ENCODE measurements around the gene DYRK2. TPM values are rescaled to one million over a fixed set of nuclear protein-coding genes. Genes with fewer than 3 reads are reported as not detected.

The DYRK2 gene
- total RNA-seq, 1 donor from 2014 or later, result 50.7 TPM

DNA sequence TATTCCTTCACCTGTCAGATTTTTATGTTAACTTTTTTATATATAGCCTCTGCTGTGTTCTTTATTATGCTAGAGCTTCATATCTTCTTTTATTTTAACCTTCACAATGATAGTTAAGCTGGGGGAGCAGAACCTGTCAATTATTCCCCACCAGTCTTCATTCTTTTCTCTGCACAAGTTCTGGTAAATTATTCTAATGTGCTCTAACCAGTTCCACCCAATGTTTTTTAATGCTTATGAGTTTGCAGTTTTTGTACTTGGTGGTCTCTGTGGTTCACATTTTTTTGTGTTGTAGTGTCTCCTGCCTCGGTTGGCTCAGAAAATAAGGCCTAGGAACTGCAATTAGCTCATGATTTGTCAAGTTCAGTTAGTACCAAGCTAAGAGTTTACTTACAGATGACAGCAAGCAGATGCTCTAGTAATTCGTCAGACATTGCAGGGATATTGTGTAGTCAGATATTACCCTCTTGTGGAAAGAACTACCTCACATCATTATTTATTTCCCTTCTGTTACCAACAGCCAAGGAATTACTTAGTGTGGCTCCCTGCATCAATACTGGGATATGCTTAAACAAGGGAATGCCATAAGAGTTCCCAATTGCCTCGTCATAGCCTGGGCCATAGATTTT is 14.5 kb downstream of the DYRK2 start:
- H3K27me3 Mint-ChIP-seq (ENCODE audit: low read depth, unreplicated experiment), result no peaks in the 10 kb centered on the region
- Histone ChIP-seq H3K9me3 (ENCODE audit: insufficient read depth, low read depth, low read length) (no peaks in the 10 kb centered on the region), H3K4me1 (ENCODE audit: insufficient read depth, low read length) (peaks cover 6% of the 10 kb centered on the region), H3K27me3 (ENCODE audit: insufficient read depth, low read length) (no peaks in the 10 kb centered on the region), H3K9ac (ENCODE audit: low read length) (no peak overlapping the region), H3K36me3 (ENCODE audit: insufficient read depth, low read length) (peaks cover 12% of the 10 kb centered on the region), H2AFZ (ENCODE audit: low read depth, low read length) (no peak overlapping the region), H3K4me3 (ENCODE audit: insufficient read depth, low read depth, low read length) (no peak overlapping the region), H3K27ac (ENCODE audit: low read depth, low read length) (peak overlapping the region; percentile 23), H4K20me1 (ENCODE audit: insufficient read depth, low read length) (peaks cover 43% of the 10 kb centered on the region), H3K4me2 (ENCODE audit: low read length) (no peak overlapping the region), H3K79me2 (ENCODE audit: insufficient read depth, low read length) (peaks cover 76% of the 10 kb centered on the region)
- no peak for TF ChIP-seq EZH2 (IDR thresholded peaks at IDR 0.05; ENCODE audit: insufficient read depth, low read length)
- TF ChIP-seq, protein P1, sequence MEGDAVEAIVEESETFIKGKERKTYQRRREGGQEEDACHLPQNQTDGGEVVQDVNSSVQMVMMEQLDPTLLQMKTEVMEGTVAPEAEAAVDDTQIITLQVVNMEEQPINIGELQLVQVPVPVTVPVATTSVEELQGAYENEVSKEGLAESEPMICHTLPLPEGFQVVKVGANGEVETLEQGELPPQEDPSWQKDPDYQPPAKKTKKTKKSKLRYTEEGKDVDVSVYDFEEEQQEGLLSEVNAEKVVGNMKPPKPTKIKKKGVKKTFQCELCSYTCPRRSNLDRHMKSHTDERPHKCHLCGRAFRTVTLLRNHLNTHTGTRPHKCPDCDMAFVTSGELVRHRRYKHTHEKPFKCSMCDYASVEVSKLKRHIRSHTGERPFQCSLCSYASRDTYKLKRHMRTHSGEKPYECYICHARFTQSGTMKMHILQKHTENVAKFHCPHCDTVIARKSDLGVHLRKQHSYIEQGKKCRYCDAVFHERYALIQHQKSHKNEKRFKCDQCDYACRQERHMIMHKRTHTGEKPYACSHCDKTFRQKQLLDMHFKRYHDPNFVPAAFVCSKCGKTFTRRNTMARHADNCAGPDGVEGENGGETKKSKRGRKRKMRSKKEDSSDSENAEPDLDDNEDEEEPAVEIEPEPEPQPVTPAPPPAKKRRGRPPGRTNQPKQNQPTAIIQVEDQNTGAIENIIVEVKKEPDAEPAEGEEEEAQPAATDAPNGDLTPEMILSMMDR (IDR thresholded peaks at IDR 0.05; ENCODE audit: insufficient read depth, low read depth, low read length), result no peak
- peak; percentile 99 for DNase-seq (ENCODE audit: low read depth)
- H3K4me3 Mint-ChIP-seq (ENCODE audit: unreplicated experiment), result no peak overlapping the region
- no peaks in the 10 kb centered on the region for H3K9me3 Mint-ChIP-seq (ENCODE audit: unreplicated experiment)
- H3K36me3 Mint-ChIP-seq (ENCODE audit: low read depth, unreplicated experiment), result peaks cover 7% of the 10 kb centered on the region
- peak; percentile 97 for FAIRE-seq
- peaks cover 39% of the 10 kb centered on the region for H3K4me1 Mint-ChIP-seq (ENCODE audit: low read depth, unreplicated experiment)
- H3K27ac Mint-ChIP-seq (ENCODE audit: unreplicated experiment), result no peak overlapping the region

DNA sequence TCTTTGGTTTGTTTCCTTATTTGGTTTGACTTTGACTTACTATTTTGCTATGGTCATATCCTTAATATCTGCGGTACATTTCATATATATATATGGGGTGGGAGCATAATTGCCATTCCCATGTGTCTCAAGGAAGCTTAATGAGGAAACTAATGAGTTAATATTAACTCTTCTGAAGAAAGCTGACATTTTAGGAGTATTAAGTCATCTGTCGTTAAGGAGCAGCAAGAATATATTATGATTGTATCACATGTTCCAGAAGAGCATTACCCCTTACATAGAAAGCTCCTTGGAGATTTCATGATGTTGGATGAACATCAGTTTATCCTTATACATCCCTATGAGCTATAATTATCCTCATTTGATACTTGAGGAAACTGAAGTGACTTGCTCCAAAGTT is 15.6 kb downstream of the DYRK2 start:
- H3K36me3 Mint-ChIP-seq (ENCODE audit: low read depth, unreplicated experiment), result peaks cover 5% of the 10 kb centered on the region
- no peak for FAIRE-seq
- H3K4me2 ChIP-seq (ENCODE audit: low read length), result no peak overlapping the region
- H3K36me3 ChIP-seq (ENCODE audit: insufficient read depth, low read length), result peaks cover 4% of the 10 kb centered on the region
- no peak overlapping the region for H2AFZ ChIP-seq (ENCODE audit: low read depth, low read length)
- peaks cover 31% of the 10 kb centered on the region for H4K20me1 ChIP-seq (ENCODE audit: insufficient read depth, low read length)
- no peaks in the 10 kb centered on the region for H3K9me3 Mint-ChIP-seq (ENCODE audit: unreplicated experiment)
- peaks cover 6% of the 10 kb centered on the region for H3K4me1 ChIP-seq (ENCODE audit: insufficient read depth, low read length)
- peaks cover 39% of the 10 kb centered on the region for H3K4me1 Mint-ChIP-seq (ENCODE audit: low read depth, unreplicated experiment)
- no peak overlapping the region for H3K4me3 Mint-ChIP-seq (ENCODE audit: unreplicated experiment)
- H3K27me3 Mint-ChIP-seq (ENCODE audit: low read depth, unreplicated experiment), result no peaks in the 10 kb centered on the region
- H3K79me2 ChIP-seq (ENCODE audit: insufficient read depth, low read length), result peaks cover 65% of the 10 kb centered on the region
- no peaks in the 10 kb centered on the region for H3K9me3 ChIP-seq (ENCODE audit: insufficient read depth, low read depth, low read length)
- H3K4me3 ChIP-seq (ENCODE audit: insufficient read depth, low read depth, low read length), result no peak overlapping the region
- no peaks in the 10 kb centered on the region for H3K27me3 ChIP-seq (ENCODE audit: insufficient read depth, low read length)
- H3K9ac ChIP-seq (ENCODE audit: low read length), result no peak overlapping the region
- no peak for DNase-seq (ENCODE audit: low read depth)
- no peak overlapping the region for H3K27ac Mint-ChIP-seq (ENCODE audit: unreplicated experiment)
- TF ChIP-seq EZH2 (IDR thresholded peaks at IDR 0.05; ENCODE audit: insufficient read depth, low read length), result no peak
- TF ChIP-seq, protein P1 (IDR thresholded peaks at IDR 0.05; ENCODE audit: insufficient read depth, low read depth, low read length), result no peak
- H3K27ac ChIP-seq (ENCODE audit: low read depth, low read length), result no peak overlapping the region

DNA sequence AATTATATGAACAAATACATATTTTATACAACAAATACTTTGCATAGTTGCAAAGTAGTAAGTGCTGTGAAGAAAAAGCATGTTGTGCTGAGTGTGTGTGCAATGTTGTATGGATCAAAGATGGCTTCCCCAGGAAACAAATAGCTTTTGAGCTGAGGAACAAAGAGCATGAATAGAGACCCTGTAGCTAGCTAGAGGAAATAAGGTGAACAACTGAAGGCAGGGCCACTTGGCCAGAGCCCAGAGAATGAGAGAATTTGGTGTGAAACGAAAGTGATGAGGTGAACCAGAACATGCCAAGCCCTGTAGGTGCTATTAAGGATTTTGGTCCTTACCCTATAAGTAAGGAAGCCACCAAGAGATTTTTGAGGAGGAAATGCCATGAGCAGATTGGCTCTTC is 17.1 kb downstream of the DYRK2 start:
- H3K27ac Mint-ChIP-seq (ENCODE audit: unreplicated experiment), result peak overlapping the region; percentile 50
- Histone ChIP-seq H3K79me2 (ENCODE audit: insufficient read depth, low read length) (peaks cover 53% of the 10 kb centered on the region), H3K4me3 (ENCODE audit: insufficient read depth, low read depth, low read length) (no peak overlapping the region), H3K9ac (ENCODE audit: low read length) (no peak overlapping the region), H3K27ac (ENCODE audit: low read depth, low read length) (no peak overlapping the region), H3K36me3 (ENCODE audit: insufficient read depth, low read length) (no peaks in the 10 kb centered on the region), H4K20me1 (ENCODE audit: insufficient read depth, low read length) (peaks cover 25% of the 10 kb centered on the region), H3K9me3 (ENCODE audit: insufficient read depth, low read depth, low read length) (no peaks in the 10 kb centered on the region), H2AFZ (ENCODE audit: low read depth, low read length) (no peak overlapping the region), H3K4me2 (ENCODE audit: low read length) (no peak overlapping the region), H3K4me1 (ENCODE audit: insufficient read depth, low read length) (peaks cover 13% of the 10 kb centered on the region), H3K27me3 (ENCODE audit: insufficient read depth, low read length) (no peaks in the 10 kb centered on the region)
- peaks cover 5% of the 10 kb centered on the region for H3K36me3 Mint-ChIP-seq (ENCODE audit: low read depth, unreplicated experiment)
- no peak overlapping the region for H3K4me3 Mint-ChIP-seq (ENCODE audit: unreplicated experiment)
- peaks cover 48% of the 10 kb centered on the region for H3K4me1 Mint-ChIP-seq (ENCODE audit: low read depth, unreplicated experiment)
- no peaks in the 10 kb centered on the region for H3K27me3 Mint-ChIP-seq (ENCODE audit: low read depth, unreplicated experiment)
- FAIRE-seq, result no peak
- DNase-seq (ENCODE audit: low read depth), result no peak
- TF ChIP-seq, protein P1 (IDR thresholded peaks at IDR 0.05; ENCODE audit: insufficient read depth, low read depth, low read length), result no peak
- no peak for TF ChIP-seq EZH2 (IDR thresholded peaks at IDR 0.05; ENCODE audit: insufficient read depth, low read length)
- no peaks in the 10 kb centered on the region for H3K9me3 Mint-ChIP-seq (ENCODE audit: unreplicated experiment)
